Hepatocyte (in vitro differentiated cells): Measurements from ENCODE around the gene BTRC. TPM values are rescaled to one million over a fixed set of nuclear protein-coding genes. Genes with fewer than 3 reads are reported as not detected.

Source experiments
- DNase-seq: peaks from one replicate; pipeline ENCODE4 v3.0.0-alpha.2; 2016; ENCODE audit warnings: low spot score
- H2AFZ ChIP-seq: fragments of 200-600 bp; sonication (generic); 2 replicates; pipeline ENCODE4 v1.6.0; 2016; ENCODE audit warnings: antibody characterized with exemption, mild to moderate bottlenecking
- H3K27ac ChIP-seq: fragments of 200-600 bp; sonication (generic); 2 replicates; pipeline ENCODE4 v1.5.1; 2016; ENCODE audit warnings: mild to moderate bottlenecking
- H3K27me3 ChIP-seq: fragments of 200-600 bp; sonication (generic); 2 replicates; pipeline ENCODE4 v1.6.1; 2016
- H3K36me3 ChIP-seq: fragments of 200-600 bp; sonication (generic); replicated peaks from 2 replicates; pipeline ENCODE4 v1.5.1; 2016; ENCODE audit warnings: low read depth; ENCODE audit not compliant: insufficient read depth
- H3K4me1 ChIP-seq: fragments of 200-600 bp; sonication (generic); 2 replicates; pipeline ENCODE4 v1.5.1; 2016; ENCODE audit warnings: mild to moderate bottlenecking, moderate library complexity; ENCODE audit not compliant: insufficient read depth
- H3K4me2 ChIP-seq: fragments of 200-600 bp; sonication (generic); 2 replicates; pipeline ENCODE4 v1.6.0; 2016
- H3K4me3 ChIP-seq: fragments of 200-600 bp; sonication (generic); 2 replicates; pipeline ENCODE4 v1.5.1; 2016; ENCODE audit warnings: mild to moderate bottlenecking
- H3K79me2 ChIP-seq: fragments of 200-600 bp; sonication (generic); 2 replicates; pipeline ENCODE4 v1.6.0; 2017; ENCODE audit warnings: mild to moderate bottlenecking
- H3K9me2 ChIP-seq: fragments of 200-600 bp; sonication (generic); replicated peaks from 2 replicates; pipeline ENCODE4 v1.6.0; 2017; ENCODE audit warnings: mild to moderate bottlenecking; ENCODE audit not compliant: insufficient read depth
- H3K9me3 ChIP-seq: fragments of 200-600 bp; sonication (generic); 2 replicates; pipeline ENCODE4 v1.5.1; 2016; ENCODE audit warnings: low read depth, mild to moderate bottlenecking
- H4K20me1 ChIP-seq: fragments of 200-600 bp; sonication (generic); 2 replicates; pipeline ENCODE4 v1.6.0; 2016; ENCODE audit warnings: mild to moderate bottlenecking; ENCODE audit not compliant: insufficient read depth, poor library complexity, severe bottlenecking
- EZH2 ChIP-seq: fragments of 200-600 bp; sonication (generic); IDR thresholded peaks from 2 replicates; pipeline ENCODE4 v1.6.1; 2016; ENCODE audit warnings: antibody characterized with exemption, mild to moderate bottlenecking, borderline replicate concordance
- EZH2phosphoT487 ChIP-seq: fragments of 200-600 bp; sonication (generic); IDR thresholded peaks from one replicate; pipeline ENCODE4 v1.6.1; 2018; ENCODE audit warnings: antibody characterized with exemption, mild to moderate bottlenecking, low read depth, moderate library complexity; ENCODE audit not compliant: unreplicated experiment, severe bottlenecking
- WGBS: methylation state at CpG from one replicate; pipeline ENCODE4 v1.1.6; 2016; ENCODE audit warnings: low lambda C conversion rate; ENCODE audit errors: missing lambda C conversion rate; 5-methylcytosine and 5-hydroxymethylcytosine counted together
- polyA plus RNA-seq: library from polyadenylated mRNA; unstranded; fragments of >200 nt; fragmentation: Nextera tagmentation; extraction: Ambion mirVana; gene quantifications from 2 replicates; pipeline ENCODE4 v1.2.1, GENCODE V29; 2016
- total RNA-seq: library from RNA; depleted of rRNA; stranded (reverse); fragments of >200 nt; gene quantifications from 2 replicates; pipeline ENCODE4 v1.2.3, GENCODE V29; 2014
- TF ChIP-seq, protein P1 (sequence below): fragments of 200-600 bp; sonication (generic); IDR thresholded peaks from 2 replicates; pipeline ENCODE4 v1.5.1; 2016; ENCODE audit warnings: antibody characterized with exemption, mild to moderate bottlenecking; ENCODE audit not compliant: poor library complexity

The BTRC gene
- total and polyA plus RNA-seq, 2 experiments from 2014 or later: 14.5 to 24.3 TPM

DNA sequence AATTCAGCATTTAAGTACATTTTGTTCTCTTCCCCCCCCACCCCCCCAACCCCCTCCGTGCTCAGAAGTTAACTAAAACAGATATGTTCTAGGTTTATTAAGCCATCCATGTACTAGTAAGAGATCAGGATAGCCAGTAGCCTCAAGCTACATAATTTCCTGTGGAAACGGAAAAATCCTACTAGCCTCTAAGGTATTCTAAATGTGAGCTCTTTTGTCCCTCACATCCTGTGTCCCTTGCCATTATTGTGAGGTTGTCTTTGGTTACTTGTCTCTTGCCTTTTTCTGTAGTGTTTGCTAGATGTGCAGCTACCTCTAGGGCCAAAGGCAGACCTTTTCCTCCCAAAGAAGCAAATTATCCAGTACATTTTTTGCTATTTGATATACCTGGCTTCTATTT lies 92.1 kb downstream of the BTRC start:
- no peak for DNase-seq
- Histone ChIP-seq H2AFZ (no peak overlapping the region), H3K27ac (no peak overlapping the region), H3K36me3 (no peaks in the 10 kb centered on the region), H3K4me2 (no peak overlapping the region), H3K27me3 (no peaks in the 10 kb centered on the region), H3K9me2 (no peaks in the 10 kb centered on the region), H3K79me2 (peaks cover 13% of the 10 kb centered on the region), H3K9me3 (no peaks in the 10 kb centered on the region), H4K20me1 (peaks cover 17% of the 10 kb centered on the region), H3K4me1 (no peaks in the 10 kb centered on the region), H3K4me3 (no peak overlapping the region)
- 52% methylated on average over 2 of the region's 2 CpGs for WGBS
- TF ChIP-seq EZH2phosphoT487 (no peak), EZH2 (no peak)
- TF ChIP-seq, protein P1, sequence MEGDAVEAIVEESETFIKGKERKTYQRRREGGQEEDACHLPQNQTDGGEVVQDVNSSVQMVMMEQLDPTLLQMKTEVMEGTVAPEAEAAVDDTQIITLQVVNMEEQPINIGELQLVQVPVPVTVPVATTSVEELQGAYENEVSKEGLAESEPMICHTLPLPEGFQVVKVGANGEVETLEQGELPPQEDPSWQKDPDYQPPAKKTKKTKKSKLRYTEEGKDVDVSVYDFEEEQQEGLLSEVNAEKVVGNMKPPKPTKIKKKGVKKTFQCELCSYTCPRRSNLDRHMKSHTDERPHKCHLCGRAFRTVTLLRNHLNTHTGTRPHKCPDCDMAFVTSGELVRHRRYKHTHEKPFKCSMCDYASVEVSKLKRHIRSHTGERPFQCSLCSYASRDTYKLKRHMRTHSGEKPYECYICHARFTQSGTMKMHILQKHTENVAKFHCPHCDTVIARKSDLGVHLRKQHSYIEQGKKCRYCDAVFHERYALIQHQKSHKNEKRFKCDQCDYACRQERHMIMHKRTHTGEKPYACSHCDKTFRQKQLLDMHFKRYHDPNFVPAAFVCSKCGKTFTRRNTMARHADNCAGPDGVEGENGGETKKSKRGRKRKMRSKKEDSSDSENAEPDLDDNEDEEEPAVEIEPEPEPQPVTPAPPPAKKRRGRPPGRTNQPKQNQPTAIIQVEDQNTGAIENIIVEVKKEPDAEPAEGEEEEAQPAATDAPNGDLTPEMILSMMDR: no peak

DNA sequence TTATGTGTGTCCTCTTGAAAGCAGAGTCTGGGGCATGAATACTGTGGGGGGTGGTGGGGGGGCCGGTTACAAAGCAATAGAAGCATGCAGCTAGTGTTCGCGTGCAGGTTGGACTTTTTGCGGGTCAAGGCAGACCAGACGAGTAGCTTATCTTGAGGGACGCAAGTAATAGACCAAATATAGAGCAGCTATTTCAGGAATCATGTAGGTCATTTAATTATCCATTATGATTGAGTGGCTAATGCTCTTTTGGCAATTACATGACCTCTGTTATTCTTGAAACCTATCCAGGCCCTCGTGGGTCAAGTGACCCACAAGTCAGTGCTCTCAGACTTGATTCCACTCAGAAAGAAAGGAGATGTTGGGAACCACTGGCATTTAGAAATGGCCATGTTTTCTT lies 93.0 kb downstream of the BTRC start:
- no peak overlapping the region for H3K4me3 ChIP-seq
- H3K9me2 ChIP-seq: no peaks in the 10 kb centered on the region
- DNase-seq: no peak
- no peak overlapping the region for H3K27ac ChIP-seq
- peaks cover 13% of the 10 kb centered on the region for H3K79me2 ChIP-seq
- no peaks in the 10 kb centered on the region for H3K27me3 ChIP-seq
- H3K4me2 ChIP-seq: no peak overlapping the region
- no peaks in the 10 kb centered on the region for H3K9me3 ChIP-seq
- WGBS: 86% methylated on average over 7 of the region's 7 CpGs
- H3K4me1 ChIP-seq: no peaks in the 10 kb centered on the region
- no peaks in the 10 kb centered on the region for H3K36me3 ChIP-seq
- H4K20me1 ChIP-seq: peaks cover 20% of the 10 kb centered on the region
- TF ChIP-seq EZH2: no peak
- TF ChIP-seq EZH2phosphoT487: no peak
- TF ChIP-seq, protein P1: no peak
- no peak overlapping the region for H2AFZ ChIP-seq

DNA sequence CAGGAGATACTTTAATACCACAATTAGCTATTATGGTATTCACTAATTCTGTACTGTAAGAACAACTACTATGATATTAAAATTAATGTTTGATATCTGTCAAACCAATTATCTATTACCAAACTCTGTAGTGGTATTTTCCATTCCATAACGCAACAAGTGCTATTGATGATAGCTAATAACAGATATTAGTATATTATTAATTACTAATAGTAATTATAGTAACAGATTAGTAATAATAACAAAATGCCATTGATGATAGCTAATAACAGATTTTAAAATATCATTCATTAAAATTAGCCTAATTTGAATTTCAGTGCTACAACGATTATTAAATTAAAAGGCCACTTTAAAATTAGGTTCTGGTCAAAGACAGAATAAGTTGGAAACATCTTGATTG lies 93.5 kb downstream of the BTRC start:
- no peak for DNase-seq
- 100% methylated on average over 2 of the region's 2 CpGs for WGBS
- Histone ChIP-seq H3K9me3 (no peaks in the 10 kb centered on the region), H3K4me3 (no peak overlapping the region), H4K20me1 (peaks cover 25% of the 10 kb centered on the region), H3K4me1 (peaks cover 3% of the 10 kb centered on the region), H3K27me3 (no peaks in the 10 kb centered on the region), H3K27ac (no peak overlapping the region), H3K36me3 (no peaks in the 10 kb centered on the region), H2AFZ (no peak overlapping the region), H3K4me2 (no peak overlapping the region), H3K79me2 (peaks cover 13% of the 10 kb centered on the region), H3K9me2 (no peaks in the 10 kb centered on the region)
- TF ChIP-seq EZH2 (no peak), EZH2phosphoT487 (no peak)
- TF ChIP-seq, protein P1: no peak
